ENCODE results near the gene SOX8.
"Not testable (repeated sequence)": the region's sequence is repeated elsewhere in the genome, so short reads cannot be mapped to it uniquely, and the experiment has no call there.

SOX8 gene

GRCh38 chr16:981695-982144, at the start of gene SOX8:
TSS of gene SOX8 (plus strand) at chr16:981770. CDS start at chr16:981923, 153 bp downstream.
- DNase-seq: no peak

DNA sequence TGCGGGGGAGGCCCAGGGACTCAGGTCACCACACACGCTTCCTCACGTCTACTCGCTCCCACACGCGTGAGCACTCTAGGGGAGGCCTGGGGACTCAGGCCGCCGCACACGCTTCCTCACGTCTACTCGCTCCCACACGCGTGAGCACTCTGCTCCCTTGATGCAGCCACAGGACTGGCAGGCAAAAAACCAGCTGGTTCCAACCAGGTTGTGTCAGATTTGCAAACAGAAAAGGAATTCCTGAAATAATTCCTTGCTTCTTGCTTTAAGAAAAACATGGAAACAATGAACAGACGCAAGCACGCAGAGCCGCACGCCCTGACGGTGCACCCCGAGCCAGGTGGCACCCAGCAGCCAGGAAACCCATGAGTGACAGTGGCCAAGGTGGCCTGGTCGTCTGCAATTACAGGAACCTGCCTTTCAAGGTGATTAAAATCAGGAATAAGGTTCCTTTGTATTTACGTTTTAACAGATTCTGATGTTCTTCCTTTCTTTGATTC, 48.7 kb upstream of the SOX8 start:
- no peak for DNase-seq

DNA sequence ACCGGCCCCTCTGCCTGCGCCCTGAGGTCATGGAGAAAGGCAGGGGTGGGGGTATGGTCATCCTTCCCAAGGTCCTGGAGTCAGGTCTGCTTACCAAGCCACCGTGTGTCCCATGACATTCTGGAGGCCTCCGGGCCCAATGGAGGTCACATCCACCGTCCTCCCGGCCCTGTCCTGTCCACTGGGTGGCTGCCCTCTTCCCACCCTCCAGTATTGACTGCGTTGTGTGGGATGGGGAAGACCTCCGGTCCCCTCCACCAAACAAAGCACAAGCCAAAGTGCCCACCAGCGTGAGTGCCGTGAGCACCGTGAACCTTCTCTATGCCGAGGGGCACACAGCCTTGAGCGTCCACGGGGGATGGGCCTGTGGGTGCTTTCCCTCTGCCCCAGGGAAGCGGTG, 48.0 kb upstream of the SOX8 start:
- DNase-seq: no peak

DNA sequence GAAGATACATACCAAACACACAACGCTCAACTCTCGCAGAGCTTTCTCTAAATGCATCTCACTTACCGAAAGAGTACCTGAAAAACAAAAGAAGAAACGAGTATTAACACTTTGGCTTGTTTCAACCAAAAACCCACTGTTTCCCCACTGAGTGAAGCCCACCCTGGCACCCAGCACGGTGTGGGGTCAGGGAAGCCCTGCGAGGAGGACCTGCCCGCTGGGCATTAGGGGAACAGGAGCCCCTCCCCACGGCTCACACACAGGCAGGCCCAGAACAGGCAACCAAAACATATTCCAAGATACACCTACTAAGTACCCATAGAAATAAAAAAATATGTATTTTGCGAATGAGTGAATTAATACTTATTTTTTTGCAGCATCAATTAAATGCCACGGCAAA, 47.4 kb upstream of the SOX8 start:
- no peak for DNase-seq

GRCh38 chr16:935684-936083, 45.9 kb upstream of the SOX8 start:
- no peak for DNase-seq

- no peak for DNase-seq
Observed at GRCh38 chr16:937311-937710, 44.3 kb upstream of the SOX8 start.

- DNase-seq: peak; percentile 44
Observed at GRCh38 chr16:937723-938122, 43.8 kb upstream of the SOX8 start.

DNA sequence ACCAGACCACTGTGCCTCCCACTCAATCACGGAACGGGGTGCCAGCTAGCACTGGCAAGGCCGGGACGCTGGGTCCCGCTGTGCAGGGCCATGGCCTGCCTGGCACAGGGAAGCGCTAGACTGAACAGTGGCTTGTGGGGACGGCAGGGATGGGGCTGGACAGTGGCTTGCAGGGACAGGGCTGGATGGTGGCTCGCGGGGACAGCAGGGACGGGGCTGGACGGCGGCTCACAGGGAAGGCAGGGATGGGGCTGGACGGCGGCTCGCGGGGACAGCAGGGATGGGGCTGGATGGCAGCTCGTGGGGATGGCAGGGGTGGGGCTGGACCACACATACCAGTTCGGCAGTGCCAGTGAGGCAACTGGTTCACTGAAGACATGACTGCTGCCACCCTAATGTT, 43.4 kb upstream of the SOX8 start:
- DNase-seq: no peak

- no peak for DNase-seq
Observed at GRCh38 chr16:938752-939151, 42.8 kb upstream of the SOX8 start.

- DNase-seq: no peak
Observed at GRCh38 chr16:939311-939710, 42.3 kb upstream of the SOX8 start.

DNA sequence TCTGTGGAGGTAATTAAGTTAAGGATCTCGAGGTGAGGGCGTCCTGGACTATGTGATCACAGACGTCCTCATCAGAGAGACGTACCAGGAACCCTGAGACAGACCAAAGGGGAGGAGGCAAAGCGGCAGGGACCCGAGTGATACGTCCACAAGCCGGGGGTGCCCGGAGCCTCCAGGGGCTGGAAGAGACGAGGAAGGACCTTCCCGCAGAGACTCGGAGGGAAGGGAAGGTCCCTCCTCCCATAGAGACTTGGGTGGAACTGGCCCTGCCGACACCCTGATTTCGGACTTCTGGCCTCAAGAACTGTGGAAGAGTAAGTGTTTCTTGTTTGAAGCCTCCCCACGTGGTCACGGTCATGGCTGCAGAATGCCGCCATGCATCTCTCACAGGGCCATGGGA, 41.6 kb upstream of the SOX8 start:
- no peak for DNase-seq

DNA sequence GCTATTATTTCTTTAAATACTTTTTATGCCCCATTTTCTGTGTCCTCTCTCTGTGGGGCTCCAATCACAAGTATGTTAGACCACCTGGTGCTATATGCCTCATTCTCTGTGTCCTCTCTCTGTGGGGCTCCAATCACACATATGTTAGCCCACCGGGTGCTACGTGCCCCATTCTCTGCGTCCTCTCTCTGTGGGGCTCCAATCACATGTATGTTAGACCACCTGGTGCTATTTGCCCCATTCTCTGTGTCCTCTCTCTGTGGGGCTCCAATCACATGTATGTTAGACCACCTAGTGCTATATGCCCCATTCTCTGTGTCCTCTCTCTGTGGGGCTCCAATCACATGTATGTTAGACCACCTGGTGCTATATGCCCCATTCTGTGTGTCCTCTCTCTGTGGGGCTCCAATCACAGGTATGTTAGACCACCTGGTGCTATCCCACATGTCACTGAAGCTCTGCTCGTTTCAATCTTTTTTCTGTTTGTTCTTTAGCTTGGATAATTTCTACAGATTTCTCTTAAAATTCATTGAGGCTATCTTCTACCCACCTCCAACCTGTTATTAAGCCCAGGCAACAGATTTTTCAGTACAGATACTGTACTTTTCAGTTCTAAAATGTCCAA, 39.0 kb upstream of the SOX8 start:
- no peak for DNase-seq

GRCh38 chr16:943971-944370, 37.6 kb upstream of the SOX8 start:
- DNase-seq: no peak

DNA sequence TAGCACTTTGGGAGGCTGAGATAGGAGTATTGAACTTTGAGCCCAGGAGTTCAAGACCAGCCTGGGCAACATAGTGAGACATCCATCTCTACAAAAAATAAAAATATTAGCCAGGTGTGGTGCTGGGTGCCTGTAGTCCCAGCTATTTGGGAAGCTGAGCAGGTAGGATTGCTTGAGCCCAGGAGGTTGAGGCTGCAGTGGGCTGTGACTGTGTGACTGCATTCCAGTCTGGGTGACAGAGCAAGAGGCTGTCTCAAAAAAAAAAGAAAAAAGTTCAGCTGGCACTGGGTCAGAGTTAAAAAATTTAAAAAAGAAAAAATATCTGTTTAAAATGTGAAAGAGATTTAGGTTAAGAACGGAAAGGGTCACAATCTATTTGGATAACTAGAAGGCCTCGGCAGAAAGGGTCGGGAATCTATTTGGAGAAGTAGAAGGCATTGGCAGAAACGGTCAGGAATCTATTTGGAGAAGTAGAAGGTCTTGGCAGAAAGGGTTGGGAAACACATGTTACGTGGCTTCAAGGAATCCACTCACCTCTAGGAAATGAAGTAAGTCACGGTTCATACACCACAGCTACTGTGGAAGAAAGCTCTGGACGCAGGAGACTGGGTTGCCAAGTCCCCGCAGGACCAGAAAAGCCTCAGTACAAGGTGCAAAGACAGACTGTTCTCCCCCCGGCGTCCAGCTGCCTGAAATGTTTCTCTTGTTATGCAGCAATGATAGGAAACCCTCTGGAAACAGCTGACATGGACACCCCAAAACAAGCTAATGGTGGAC, 36.1 kb upstream of the SOX8 start:
- DNase-seq: no peak

GRCh38 chr16:946048-946395, 35.5 kb upstream of the SOX8 start:
- no peak for DNase-seq

- no peak for DNase-seq
Observed at GRCh38 chr16:947255-947921, 34.2 kb upstream of the SOX8 start.

DNA sequence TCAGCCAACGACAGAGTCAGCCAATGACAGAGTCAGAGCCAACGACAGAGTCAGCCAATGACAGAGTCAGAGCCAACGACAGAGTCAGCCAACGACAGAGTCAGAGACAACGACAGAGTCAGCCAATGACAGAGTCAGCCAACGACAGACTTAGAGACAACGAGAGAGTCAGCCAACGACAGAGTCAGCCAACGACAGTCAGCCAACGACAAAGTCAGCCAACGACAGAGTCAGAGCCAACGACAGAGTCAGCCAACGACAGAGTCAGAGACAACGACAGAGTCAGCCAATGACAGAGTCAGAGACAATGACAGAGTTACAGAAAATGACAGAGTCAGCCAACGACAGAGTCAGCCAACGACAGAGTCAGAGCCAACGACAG, 33.7 kb upstream of the SOX8 start:
- DNase-seq: not testable (repeated sequence)

DNA sequence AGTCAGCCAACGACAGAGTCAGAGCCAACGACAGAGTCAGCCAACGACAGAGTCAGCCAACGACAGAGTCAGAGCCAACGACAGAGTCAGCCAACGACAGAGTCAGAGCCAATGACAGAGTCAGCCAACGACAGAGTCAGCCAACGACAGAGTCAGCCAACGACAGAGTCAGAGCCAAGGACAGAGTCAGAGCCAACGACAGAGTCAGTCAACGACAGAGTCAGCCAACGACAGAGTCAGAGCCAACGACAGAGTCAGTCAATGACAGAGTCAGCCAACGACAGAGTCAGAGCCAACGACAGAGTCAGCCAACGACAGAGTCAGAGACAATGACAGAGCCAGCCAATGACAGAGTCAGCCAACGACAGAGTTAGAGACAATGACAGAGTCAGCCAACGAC, 32.8 kb upstream of the SOX8 start:
- DNase-seq: not testable (repeated sequence)

DNA sequence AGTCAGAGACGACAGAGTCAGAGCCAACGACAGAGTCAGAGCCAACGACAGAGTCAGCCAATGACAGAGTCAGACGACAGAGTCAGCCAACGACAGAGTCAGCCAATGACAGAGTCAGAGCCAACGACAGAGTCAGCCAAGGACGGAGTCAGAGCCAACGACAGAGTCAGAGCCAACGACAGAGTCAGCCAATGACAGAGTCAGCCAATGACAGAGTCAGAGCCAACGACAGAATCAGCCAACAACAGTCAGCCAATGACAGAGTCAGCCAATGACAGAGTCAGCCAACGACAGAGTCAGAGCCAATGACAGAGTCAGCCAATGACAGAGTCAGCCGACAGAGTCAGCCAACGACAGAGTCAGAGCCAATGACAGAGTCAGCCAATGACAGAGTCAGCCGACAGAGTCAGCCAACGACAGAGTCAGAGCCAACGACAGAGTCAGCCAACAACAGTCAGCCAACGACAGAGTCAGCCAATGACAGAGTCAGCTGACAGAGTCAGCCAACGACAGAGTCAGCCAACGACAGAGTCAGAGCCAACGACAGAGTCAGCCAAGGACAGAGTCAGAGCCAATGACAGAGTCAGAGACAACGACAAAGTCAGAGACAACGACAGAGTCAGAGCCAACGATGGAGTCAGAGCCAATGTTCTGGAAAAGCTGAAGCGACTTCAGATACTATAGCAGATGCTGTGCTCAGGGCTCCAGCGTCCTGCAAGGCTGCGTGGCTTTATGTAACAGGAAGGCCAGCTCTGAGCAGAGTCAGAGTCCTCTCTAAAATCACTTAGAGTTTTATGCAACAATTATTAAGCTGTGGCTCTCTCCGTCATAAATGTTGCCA, 30.6 kb upstream of the SOX8 start:
- not testable (repeated sequence) for DNase-seq

GRCh38 chr16:951660-952301, 29.8 kb upstream of the SOX8 start:
- no peak for DNase-seq

DNA sequence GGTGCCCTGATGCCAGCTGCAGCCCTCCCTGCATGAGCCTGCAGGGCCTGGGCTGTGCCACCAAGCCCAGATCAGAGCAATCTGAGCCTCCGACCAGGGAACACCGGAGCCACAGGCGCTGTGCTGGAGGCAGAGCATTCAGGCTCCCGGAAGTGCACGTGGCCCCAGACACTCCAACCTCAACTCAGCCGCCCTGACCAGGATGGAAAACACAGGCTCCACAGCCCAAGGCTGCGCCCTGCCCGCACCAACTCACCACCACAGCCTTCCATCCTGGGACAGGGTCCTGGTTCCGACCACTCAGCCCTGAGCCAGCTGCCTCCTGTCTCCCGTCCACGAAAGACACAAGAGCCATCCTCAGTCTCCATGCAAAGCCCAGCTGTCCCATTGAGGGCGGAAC, 29.2 kb upstream of the SOX8 start:
- no peak for DNase-seq

DNA sequence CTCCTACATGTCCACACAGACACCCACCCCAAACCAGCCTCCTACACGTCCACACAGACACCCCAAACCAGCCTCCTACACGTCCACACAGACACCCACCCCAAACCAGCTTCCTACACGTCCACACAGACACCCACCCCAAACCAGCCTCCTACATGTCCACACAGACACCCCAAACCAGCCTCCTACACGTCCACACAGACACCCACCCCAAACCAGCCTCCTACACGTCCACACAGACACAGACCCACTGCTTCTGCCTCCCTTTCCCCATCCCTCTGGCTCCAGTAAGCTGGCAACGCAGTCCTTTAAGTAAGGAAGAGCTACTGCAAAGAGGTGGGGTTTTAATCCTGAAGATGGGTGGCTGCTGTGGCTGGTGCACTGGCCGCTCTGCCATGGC, 27.8 kb upstream of the SOX8 start:
- DNase-seq: not testable (repeated sequence)

DNA sequence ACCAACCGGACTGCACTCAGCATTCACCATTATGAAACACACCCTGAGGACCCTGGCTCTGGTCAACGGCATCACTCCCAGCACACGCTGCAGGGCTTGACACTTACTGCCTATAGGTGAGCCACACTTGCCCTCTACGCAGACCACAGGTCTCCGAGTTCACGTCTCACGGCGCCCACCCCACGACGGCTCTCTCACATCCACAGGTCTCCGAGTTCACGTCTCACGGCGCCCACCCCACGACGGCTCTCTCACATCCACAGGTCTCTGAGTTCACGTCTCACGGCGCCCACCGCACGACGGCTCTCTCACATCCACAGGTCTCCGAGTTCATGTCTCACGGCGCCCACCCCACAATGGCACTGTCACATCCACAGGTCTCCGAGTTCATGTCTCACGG, 25.8 kb upstream of the SOX8 start:
- DNase-seq: not testable (repeated sequence)

Data from hematopoietic multipotent progenitor cell treated with erythropoietin and hydrocortisone succinate and interleukin-3 and kit ligand, for 8 days (in vitro differentiated cells).